Measurements from ENCODE around the gene MT1B. TPM values are rescaled to one million over a fixed set of nuclear protein-coding genes. Genes with fewer than 3 reads are reported as not detected.

Gene MT1B
- total and polyA plus RNA-seq, 2 donors from 2014 or later: not detected

GRCh38 chr16:56634715-56635440 lies 16.8 kb upstream of the MT1B start:
- Histone ChIP-seq H3K4me1 (ENCODE audit: control insufficient read depth in 2 of 3, insufficient read depth in 2 of 3, low read depth in 1 of 3, low read length in 3 of 3) (peaks cover 0 to 15% (median 0%) of the 10 kb centered on the region in 3 donors), H3K4me3 (ENCODE audit: low read length in 3 of 3) (no peak overlapping the region), H3K36me3 (ENCODE audit: control insufficient read depth in 2 of 3, insufficient read depth in 3 of 3, low read length in 3 of 3) (no peaks in the 10 kb centered on the region), H3K9me3 (ENCODE audit: control insufficient read depth in 2 of 3, insufficient read depth in 1 of 3, low read length in 3 of 3) (no peaks in the 10 kb centered on the region), H3K9ac (ENCODE audit: low read length in 3 of 3) (no peak overlapping the region), H3K27ac (ENCODE audit: low read depth in 2 of 2, low read length in 2 of 2) (no peak overlapping the region), H3K27me3 (ENCODE audit: control insufficient read depth, insufficient read depth, low read length) (peaks cover 67% of the 10 kb centered on the region)
- intact Hi-C loops (cut with DNase I): no loop called here
- DNase-seq (no peak), FAIRE-seq (no peak)
- no peak for TF ChIP-seq CTCF (IDR thresholded peaks at IDR 0.05; ENCODE audit: borderline replicate concordance, extremely low read depth, insufficient read depth)

DNA sequence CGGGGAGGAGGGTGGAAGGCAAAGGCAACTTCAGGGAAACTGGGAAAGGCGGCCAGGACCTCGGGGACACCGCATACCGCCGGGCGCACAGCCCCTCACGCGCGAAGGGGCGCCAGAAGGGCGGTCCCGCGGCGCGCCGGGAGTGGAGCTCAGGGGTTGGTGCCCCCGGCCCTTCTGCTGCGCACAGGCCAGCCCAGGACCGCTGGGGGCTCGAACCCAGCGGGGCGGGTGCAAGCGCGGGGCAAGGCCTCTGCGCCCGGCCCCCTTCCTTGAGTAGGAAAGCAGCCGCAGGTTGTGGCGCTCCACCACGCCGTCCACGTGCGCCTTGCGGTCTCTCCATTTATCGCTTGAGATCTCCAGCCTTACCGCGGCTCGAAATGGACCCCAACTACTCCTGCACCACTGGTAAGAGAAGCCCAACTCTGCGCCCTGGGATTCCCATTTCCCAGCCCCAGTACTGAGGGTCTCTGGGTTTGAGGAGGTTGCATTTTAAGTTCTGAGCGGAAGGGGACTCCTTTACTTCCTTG lies 16.2 kb upstream of the MT1B start:
- no peak for DNase-seq

DNA sequence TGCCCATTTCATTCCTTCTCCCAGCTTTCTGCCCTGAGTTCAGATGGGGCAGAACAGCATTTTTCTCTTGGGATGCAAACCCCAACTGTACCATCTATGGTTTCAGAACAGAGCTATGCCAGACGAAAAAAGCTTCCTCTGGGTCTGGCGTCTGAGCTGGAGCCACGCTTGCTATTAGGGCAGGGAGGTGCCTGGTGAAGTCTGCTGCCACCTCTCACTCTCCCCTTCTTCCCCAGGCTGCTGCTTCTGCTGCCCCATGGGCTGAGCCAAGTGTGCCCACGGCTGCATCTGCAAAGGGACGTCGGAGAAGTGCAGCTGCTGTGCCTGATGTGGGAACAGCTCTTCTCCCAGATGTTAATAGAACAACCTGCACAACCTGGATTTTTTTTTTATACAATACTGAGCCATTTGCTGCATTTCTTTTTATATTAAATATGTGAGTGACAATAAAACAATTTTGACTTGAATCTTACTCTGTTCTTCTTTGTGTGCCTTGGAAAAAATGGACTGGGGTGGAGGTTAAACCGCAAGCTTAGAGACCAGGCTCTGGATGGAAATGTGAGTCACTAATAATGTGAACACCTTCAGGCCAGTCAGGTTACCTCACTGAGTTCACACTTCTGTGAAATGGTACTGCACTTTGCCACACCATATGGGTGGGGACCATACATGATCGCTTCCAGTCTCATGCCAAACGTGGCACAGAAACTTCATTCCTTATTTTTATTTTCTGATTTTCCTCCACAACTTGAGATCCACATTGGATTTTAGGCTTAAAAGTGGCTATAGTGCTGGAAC lies 14.9 kb upstream of the MT1B start:
- no peak for FAIRE-seq
- H3K36me3 ChIP-seq (ENCODE audit: control insufficient read depth in 2 of 3, insufficient read depth in 3 of 3, low read length in 3 of 3): no peaks in the 10 kb centered on the region
- no peak for TF ChIP-seq CTCF (IDR thresholded peaks at IDR 0.05; ENCODE audit: borderline replicate concordance, extremely low read depth, insufficient read depth)

More for the DNA sequence above, 16.2 kb upstream of the MT1B start:
- no peak for FAIRE-seq
- intact Hi-C loops (cut with DNase I): no loop called here
- peaks cover 0 to 15% (median 0%) of the 10 kb centered on the region in 3 donors for H3K4me1 ChIP-seq (ENCODE audit: control insufficient read depth in 2 of 3, insufficient read depth in 2 of 3, low read depth in 1 of 3, low read length in 3 of 3)
- no peaks in the 10 kb centered on the region for H3K9me3 ChIP-seq (ENCODE audit: control insufficient read depth in 2 of 3, insufficient read depth in 1 of 3, low read length in 3 of 3)
- H3K27me3 ChIP-seq (ENCODE audit: control insufficient read depth, insufficient read depth, low read length): peaks cover 72% of the 10 kb centered on the region
- TF ChIP-seq CTCF (IDR thresholded peaks at IDR 0.05; ENCODE audit: borderline replicate concordance, extremely low read depth, insufficient read depth): no peak
- no peak overlapping the region for H3K4me3 ChIP-seq (ENCODE audit: low read length in 3 of 3)
- H3K36me3 ChIP-seq (ENCODE audit: control insufficient read depth in 2 of 3, insufficient read depth in 3 of 3, low read length in 3 of 3): no peaks in the 10 kb centered on the region
- H3K27ac ChIP-seq (ENCODE audit: low read depth in 2 of 2, low read length in 2 of 2): no peak overlapping the region
- no peak overlapping the region for H3K9ac ChIP-seq (ENCODE audit: low read length in 3 of 3)

More for the DNA sequence above, 14.9 kb upstream of the MT1B start:
- Histone ChIP-seq H3K4me1 (ENCODE audit: control insufficient read depth in 2 of 3, insufficient read depth in 2 of 3, low read depth in 1 of 3, low read length in 3 of 3) (peaks cover 0 to 14% (median 0%) of the 10 kb centered on the region in 3 donors), H3K27me3 (ENCODE audit: control insufficient read depth, insufficient read depth, low read length) (peaks cover 75% of the 10 kb centered on the region), H3K4me3 (ENCODE audit: low read length in 3 of 3) (no peak overlapping the region), H3K27ac (ENCODE audit: low read depth in 2 of 2, low read length in 2 of 2) (no peak overlapping the region), H3K9ac (ENCODE audit: low read length in 3 of 3) (no peak overlapping the region), H3K9me3 (ENCODE audit: control insufficient read depth in 2 of 3, insufficient read depth in 1 of 3, low read length in 3 of 3) (no peaks in the 10 kb centered on the region)
- intact Hi-C loops (cut with DNase I): no loop called here
- no peak for DNase-seq

Measured in kidney (tissue), 14 donors.